DOHH2 (cell line): Measurements from ENCODE around the gene SH3RF3.

ENCODE experiments used
- H3F3A ChIP-seq: fragments of 200-600 bp; sonication (generic), shearing (Covaris generic); 2 replicates; pipeline ENCODE4 v1.6.0; 2016; ENCODE audit warnings: antibody characterized with exemption, mild to moderate bottlenecking; ENCODE audit not compliant: control insufficient read depth, insufficient read depth
- H3K27ac ChIP-seq: fragments of 200-600 bp; sonication (generic); 2 replicates; pipeline ENCODE4 v1.5.1; 2014; ENCODE audit warnings: low read depth, mild to moderate bottlenecking, low read length, moderate library complexity
- H3K27me3 ChIP-seq: fragments of 200-600 bp; sonication (generic); 2 replicates; pipeline ENCODE4 v1.6.1; 2014; ENCODE audit warnings: mild to moderate bottlenecking, low read length, mixed read lengths; ENCODE audit not compliant: control insufficient read depth
- H3K36me3 ChIP-seq: fragments of 200-600 bp; sonication (generic); 2 replicates; pipeline ENCODE4 v1.6.1; 2014; ENCODE audit warnings: mild to moderate bottlenecking, low read length, moderate library complexity, mixed read lengths; ENCODE audit not compliant: control insufficient read depth
- H3K4me1 ChIP-seq: fragments of 200-600 bp; sonication (generic); 2 replicates; pipeline ENCODE4 v1.6.1; 2014; ENCODE audit warnings: mild to moderate bottlenecking, low read length, mixed read lengths; ENCODE audit not compliant: control insufficient read depth
- H3K4me2 ChIP-seq: fragments of 200-600 bp; sonication (generic); 2 replicates; pipeline ENCODE4 v1.6.0; 2014; ENCODE audit warnings: mild to moderate bottlenecking, low read length, moderate library complexity
- H3K4me3 ChIP-seq: fragments of 200-600 bp; sonication (generic); 2 replicates; pipeline ENCODE4 v1.5.1; 2014; ENCODE audit warnings: mild to moderate bottlenecking, low read length, mixed read lengths
- H3K79me2 ChIP-seq: fragments of 200-600 bp; sonication (generic); 2 replicates; pipeline ENCODE4 v1.6.1; 2014; ENCODE audit warnings: mild to moderate bottlenecking, low read length, mixed read lengths; ENCODE audit not compliant: control insufficient read depth
- H3K9me2 ChIP-seq: fragments of 200-600 bp; sonication (generic); replicated peaks from 2 replicates; pipeline ENCODE4 v1.6.1; 2014; ENCODE audit warnings: mild to moderate bottlenecking, low read length, mixed read lengths; ENCODE audit not compliant: control insufficient read depth
- H3K9me3 ChIP-seq: fragments of 200-600 bp; sonication (generic); 2 replicates; pipeline ENCODE4 v1.6.1; 2014; ENCODE audit warnings: antibody characterized with exemption, low read length, mixed read lengths; ENCODE audit not compliant: control insufficient read depth, insufficient read depth
- H4K20me1 ChIP-seq: fragments of 200-600 bp; sonication (generic); 2 replicates; pipeline ENCODE4 v1.6.0; 2014; ENCODE audit warnings: low read depth, mild to moderate bottlenecking, antibody characterized with exemption, low read length, moderate library complexity; ENCODE audit not compliant: control insufficient read depth, insufficient read depth
- EZH2phosphoT487 ChIP-seq: fragments of 200-600 bp; sonication (generic); IDR thresholded peaks from 2 replicates; pipeline ENCODE4 v1.6.1; 2017; ENCODE audit warnings: borderline replicate concordance, mild to moderate bottlenecking, antibody characterized with exemption, low read length, moderate library complexity, mixed read lengths
- TF ChIP-seq, protein P1 (sequence below): fragments of 200-600 bp; sonication (generic); IDR thresholded peaks from one replicate; pipeline ENCODE4 v1.5.1; 2014; ENCODE audit warnings: antibody characterized with exemption, mild to moderate bottlenecking, low read depth, low read length; ENCODE audit not compliant: poor library complexity, severe bottlenecking

Gene SH3RF3

DNA sequence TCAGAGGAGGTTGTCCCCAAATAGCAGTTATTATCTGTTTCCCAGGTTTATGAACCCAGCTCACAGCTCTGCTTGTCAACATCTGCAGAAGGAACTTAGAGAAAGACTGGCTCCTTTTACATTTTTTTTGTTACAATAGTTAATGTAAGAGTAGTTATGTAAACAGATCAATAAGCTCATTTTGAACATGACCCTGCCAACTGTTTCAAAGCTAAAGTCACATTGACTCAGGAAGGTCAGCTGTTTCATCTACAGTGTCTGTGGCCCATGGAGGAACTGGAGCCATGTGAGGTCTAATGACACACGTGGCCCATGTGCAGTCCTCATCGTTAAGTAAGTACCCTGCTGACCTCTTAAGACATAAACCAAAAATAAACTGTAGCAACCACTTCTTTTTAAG, 97.1 kb downstream of the SH3RF3 start:
- no peaks in the 10 kb centered on the region for H4K20me1 ChIP-seq
- no peaks in the 10 kb centered on the region for H3F3A ChIP-seq
- no peaks in the 10 kb centered on the region for H3K36me3 ChIP-seq
- no peak overlapping the region for H3K4me3 ChIP-seq
- TF ChIP-seq, protein P1, sequence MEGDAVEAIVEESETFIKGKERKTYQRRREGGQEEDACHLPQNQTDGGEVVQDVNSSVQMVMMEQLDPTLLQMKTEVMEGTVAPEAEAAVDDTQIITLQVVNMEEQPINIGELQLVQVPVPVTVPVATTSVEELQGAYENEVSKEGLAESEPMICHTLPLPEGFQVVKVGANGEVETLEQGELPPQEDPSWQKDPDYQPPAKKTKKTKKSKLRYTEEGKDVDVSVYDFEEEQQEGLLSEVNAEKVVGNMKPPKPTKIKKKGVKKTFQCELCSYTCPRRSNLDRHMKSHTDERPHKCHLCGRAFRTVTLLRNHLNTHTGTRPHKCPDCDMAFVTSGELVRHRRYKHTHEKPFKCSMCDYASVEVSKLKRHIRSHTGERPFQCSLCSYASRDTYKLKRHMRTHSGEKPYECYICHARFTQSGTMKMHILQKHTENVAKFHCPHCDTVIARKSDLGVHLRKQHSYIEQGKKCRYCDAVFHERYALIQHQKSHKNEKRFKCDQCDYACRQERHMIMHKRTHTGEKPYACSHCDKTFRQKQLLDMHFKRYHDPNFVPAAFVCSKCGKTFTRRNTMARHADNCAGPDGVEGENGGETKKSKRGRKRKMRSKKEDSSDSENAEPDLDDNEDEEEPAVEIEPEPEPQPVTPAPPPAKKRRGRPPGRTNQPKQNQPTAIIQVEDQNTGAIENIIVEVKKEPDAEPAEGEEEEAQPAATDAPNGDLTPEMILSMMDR: no peak
- H3K27ac ChIP-seq: no peak overlapping the region
- no peaks in the 10 kb centered on the region for H3K4me1 ChIP-seq
- H3K27me3 ChIP-seq: peaks cover 5% of the 10 kb centered on the region; the same call in 1 of the 2 replicates
- H3K9me3 ChIP-seq: no peaks in the 10 kb centered on the region
- H3K79me2 ChIP-seq: no peaks in the 10 kb centered on the region
- no peaks in the 10 kb centered on the region for H3K9me2 ChIP-seq
- no peak overlapping the region for H3K4me2 ChIP-seq

DNA sequence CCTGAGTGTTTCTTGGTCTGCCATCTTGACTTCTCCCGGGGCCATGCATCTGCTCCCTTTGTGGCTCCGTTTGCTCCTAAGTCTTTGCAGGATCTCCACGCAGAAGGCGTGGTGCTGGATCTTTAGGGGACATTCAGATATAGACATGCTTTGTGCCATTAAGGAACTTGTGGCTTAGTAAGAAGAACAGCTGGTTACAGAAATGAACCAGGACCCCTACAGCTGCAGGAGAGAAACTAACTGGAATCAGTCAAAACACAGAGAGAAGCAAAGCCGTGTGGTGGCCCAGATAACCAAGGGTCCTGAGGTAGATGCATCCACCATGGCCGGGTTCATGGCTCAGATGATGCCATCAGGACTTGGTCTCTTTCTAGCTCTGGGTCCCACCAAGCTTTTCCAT, 97.6 kb downstream of the SH3RF3 start:
- no peaks in the 10 kb centered on the region for H3K9me2 ChIP-seq
- no peaks in the 10 kb centered on the region for H3F3A ChIP-seq
- peaks cover 7% of the 10 kb centered on the region; the same call in 1 of the 2 replicates for H3K27me3 ChIP-seq
- no peaks in the 10 kb centered on the region for H3K36me3 ChIP-seq
- H3K79me2 ChIP-seq: no peaks in the 10 kb centered on the region
- H4K20me1 ChIP-seq: no peaks in the 10 kb centered on the region
- H3K4me3 ChIP-seq: no peak overlapping the region
- no peaks in the 10 kb centered on the region for H3K4me1 ChIP-seq
- TF ChIP-seq, protein P1: no peak
- no peak for TF ChIP-seq EZH2phosphoT487
- no peak overlapping the region for H3K4me2 ChIP-seq
- H3K27ac ChIP-seq: no peak overlapping the region
- H3K9me3 ChIP-seq: no peaks in the 10 kb centered on the region

DNA sequence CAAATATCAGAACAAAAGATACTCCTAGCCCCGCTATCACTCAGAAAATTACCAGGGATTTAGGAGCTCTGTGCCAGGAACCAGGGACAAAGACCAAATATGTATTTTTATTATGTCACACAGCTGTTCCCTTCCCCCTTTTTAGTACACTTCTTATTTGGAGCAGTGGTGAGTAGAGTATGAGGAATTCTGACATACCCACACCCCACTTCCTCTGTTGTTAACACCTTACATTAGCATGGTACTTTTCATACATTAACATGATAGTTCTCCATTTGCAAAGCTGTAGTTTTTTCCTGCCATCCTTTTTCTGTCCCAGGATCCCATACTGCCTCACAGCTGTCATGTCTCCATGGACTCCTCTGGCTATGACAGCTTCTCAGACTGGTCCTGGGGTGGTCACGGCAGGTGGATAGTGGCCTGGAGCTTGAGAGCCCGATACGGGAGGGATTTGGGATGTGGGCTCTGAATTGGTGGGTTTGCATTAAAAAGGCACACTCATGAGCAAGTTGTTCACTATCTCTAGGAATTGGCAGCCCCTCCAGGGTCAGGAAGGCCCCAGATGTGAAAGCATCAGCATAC, 100.2 kb downstream of the SH3RF3 start:
- Histone ChIP-seq H3K4me1 (no peaks in the 10 kb centered on the region), H4K20me1 (no peaks in the 10 kb centered on the region), H3K27me3 (peaks cover 11% of the 10 kb centered on the region; the same call in 1 of the 2 replicates), H3K4me3 (no peak overlapping the region), H3K79me2 (no peaks in the 10 kb centered on the region), H3K9me3 (no peaks in the 10 kb centered on the region), H3K27ac (no peak overlapping the region), H3K9me2 (no peaks in the 10 kb centered on the region), H3K4me2 (no peak overlapping the region), H3F3A (no peaks in the 10 kb centered on the region), H3K36me3 (no peaks in the 10 kb centered on the region)
- TF ChIP-seq, protein P1: no peak
- TF ChIP-seq EZH2phosphoT487: no peak
